ENCODE data around the gene TMEM170B. TPM values are rescaled to one million over a fixed set of nuclear protein-coding genes. Genes with fewer than 3 reads are reported as not detected.

Gene TMEM170B
- total RNA-seq, 2 donors from 2014 or later, result 0.69 TPM

DNA sequence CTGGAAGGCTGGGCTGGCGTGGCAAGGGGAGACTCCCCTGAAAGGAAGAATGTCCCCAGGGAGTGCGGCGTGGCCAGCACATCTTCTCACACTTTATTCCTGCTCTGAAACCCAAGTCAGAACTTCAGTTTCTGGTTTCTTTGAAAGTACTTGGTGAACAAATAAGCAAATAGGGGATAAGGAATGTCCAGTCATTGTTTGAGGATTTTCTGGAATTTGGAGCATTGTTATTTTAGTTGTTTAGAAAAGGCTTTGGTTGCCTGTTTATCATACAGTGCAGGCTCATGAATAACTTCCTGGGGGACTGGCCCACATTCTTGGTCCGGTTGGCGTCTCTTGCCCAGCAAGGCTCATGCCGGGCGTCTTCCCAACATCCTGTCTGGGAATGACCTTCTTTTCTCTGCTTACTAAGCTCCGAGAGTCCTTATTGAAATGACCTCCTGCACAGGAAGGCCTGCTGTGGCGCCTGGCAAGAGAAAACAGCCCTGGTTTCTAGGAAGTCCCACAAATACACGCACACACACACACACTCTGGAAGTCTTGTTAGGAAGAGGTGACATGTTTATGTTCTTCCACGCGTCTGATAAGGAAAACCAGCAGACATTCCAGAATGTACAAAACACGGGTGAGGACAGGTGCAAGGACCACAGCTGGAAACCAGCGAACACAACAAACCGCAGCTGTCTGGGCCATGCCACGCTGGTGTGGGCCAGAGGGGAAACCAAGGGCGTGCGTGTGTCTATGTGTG lies 71.9 kb downstream of the TMEM170B start:
- Mint-ChIP-seq H3K4me3 (no peak overlapping the region), H3K27me3 (peaks cover 22% of the 10 kb centered on the region), H3K4me1 (no peaks in the 10 kb centered on the region), H3K27ac (no peak overlapping the region), H3K9me3 (no peaks in the 10 kb centered on the region), H3K36me3 (ENCODE audit: low read depth) (no peaks in the 10 kb centered on the region)
- ATAC-seq (replicated peaks), result no peak

DNA sequence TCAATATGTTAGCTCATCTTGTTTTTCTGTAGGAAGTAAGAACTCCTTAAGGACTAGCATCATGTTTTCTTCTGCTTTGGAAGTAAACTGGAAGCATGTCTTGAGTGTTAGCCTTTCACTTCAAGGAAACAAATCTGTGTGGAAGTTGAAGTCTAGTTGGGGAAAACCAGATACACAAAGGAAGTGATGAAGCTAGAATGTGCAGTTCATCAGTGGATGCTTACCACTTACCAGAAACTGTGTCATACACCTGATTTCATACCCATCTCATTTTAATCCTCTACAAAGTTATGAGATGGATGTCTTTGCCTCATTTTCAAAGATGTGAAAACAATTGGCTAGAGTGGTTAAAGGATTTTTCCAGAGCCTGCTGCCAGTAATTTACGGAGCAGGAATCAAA lies 75.8 kb downstream of the TMEM170B start:
- no peak overlapping the region for H3K27ac Mint-ChIP-seq
- no peaks in the 10 kb centered on the region for H3K36me3 Mint-ChIP-seq (ENCODE audit: low read depth)
- no peak for ATAC-seq (replicated peaks)
- no peaks in the 10 kb centered on the region for H3K4me1 Mint-ChIP-seq
- H3K4me3 Mint-ChIP-seq, result no peak overlapping the region
- H3K9me3 Mint-ChIP-seq, result no peaks in the 10 kb centered on the region
- H3K27me3 Mint-ChIP-seq, result peaks cover 3% of the 10 kb centered on the region

DNA sequence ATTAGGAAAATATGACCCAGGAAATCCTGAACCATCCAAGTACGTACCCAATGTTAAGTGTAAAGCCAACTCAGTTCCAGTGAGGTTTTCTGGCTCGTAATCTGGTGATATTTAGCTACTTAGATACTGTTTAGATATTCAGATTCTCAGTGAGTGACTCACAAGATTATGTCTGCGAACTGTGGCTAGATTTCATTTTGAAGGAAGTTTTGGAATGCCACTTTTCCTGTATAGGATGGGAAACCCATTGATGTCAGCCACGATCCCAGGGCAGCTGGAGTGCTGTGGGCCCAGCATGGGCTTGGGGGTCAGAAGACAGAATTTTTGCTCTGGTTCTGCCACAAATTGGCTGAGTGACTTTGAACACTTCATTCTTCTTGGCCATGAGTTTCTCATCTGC lies 76.3 kb downstream of the TMEM170B start:
- Mint-ChIP-seq H3K36me3 (ENCODE audit: low read depth) (no peaks in the 10 kb centered on the region), H3K9me3 (no peaks in the 10 kb centered on the region), H3K4me3 (no peak overlapping the region), H3K4me1 (no peaks in the 10 kb centered on the region), H3K27ac (no peak overlapping the region), H3K27me3 (peaks cover 3% of the 10 kb centered on the region)
- ATAC-seq (replicated peaks), result no peak

DNA sequence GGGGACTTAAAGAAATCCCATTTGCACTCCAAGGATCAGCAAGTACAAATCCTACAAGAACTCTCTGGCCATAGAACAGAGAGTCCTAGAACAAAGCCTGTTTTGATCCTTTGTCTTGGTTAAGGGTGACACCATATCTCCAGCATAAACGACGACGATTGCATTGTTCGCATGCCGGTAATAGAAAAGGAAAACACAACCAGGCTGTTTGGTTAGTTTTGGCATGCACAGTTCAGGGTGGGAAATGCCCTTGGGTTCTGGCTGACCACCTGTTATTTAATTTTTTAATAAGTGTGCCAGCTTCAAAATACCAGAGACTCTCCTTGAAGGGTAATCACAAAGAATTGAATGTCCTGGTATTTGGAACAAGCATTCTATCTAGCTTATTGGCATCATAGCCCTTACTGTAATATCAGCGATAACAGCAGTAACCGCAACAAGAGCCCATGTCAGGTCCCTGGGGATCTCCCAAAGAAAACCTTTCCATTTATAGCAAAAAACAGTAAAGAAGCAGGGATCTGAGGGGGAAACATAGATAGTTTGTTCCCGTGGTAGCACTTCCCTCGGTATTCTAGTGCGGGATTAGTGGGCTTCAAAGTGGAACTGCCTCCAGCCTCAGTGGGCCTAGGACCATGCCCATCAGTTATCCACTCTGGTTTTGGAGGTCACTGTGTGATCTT lies 77.1 kb downstream of the TMEM170B start:
- no peak overlapping the region for H3K27ac Mint-ChIP-seq
- no peaks in the 10 kb centered on the region for H3K4me1 Mint-ChIP-seq
- peaks cover 1% of the 10 kb centered on the region for H3K27me3 Mint-ChIP-seq
- H3K9me3 Mint-ChIP-seq, result no peaks in the 10 kb centered on the region
- H3K4me3 Mint-ChIP-seq, result no peak overlapping the region
- no peak for ATAC-seq (replicated peaks)
- H3K36me3 Mint-ChIP-seq (ENCODE audit: low read depth), result no peaks in the 10 kb centered on the region

DNA sequence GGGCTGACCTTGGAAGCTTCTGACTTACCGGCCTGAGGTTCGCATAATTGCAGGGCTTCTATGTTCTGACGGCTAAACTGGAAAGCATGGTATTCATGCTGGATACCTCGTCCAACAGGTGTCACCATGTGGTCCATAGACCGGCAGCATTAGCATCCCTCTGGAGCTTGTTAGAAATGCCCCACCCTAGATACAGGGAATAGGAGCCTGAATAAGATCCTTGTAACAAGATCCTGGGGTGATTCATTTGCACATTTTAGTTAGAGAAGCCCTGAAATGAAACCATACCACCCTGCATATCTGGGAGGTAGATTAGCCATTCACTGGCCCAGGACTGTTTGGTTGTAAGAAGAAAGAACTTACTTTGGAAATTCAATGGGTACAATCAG lies 77.7 kb downstream of the TMEM170B start:
- no peak for ATAC-seq (replicated peaks)
- Mint-ChIP-seq H3K4me3 (no peak overlapping the region), H3K27ac (no peak overlapping the region), H3K9me3 (no peaks in the 10 kb centered on the region), H3K27me3 (no peaks in the 10 kb centered on the region), H3K4me1 (no peaks in the 10 kb centered on the region), H3K36me3 (ENCODE audit: low read depth) (no peaks in the 10 kb centered on the region)

DNA sequence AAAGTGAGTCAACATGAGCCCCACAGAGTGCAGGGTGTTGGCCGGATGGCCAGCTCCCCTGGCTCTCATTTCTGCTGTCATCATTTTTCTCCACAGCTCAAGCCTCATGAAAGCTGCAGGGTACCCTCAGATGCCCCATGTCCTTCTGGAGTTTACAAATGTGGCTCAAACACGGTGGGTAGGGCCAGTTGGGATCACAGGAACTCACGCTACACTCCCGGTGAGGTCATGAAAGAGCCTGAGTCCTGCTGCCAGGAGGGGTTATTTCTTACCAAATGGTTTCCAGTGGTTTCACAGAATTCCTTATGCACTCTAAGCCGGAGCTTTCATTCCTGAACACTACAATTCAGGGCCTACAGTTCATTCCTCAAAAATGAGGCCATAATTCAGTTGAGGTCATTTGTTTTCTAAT lies 78.7 kb downstream of the TMEM170B start:
- Mint-ChIP-seq H3K9me3 (no peaks in the 10 kb centered on the region), H3K4me3 (no peak overlapping the region), H3K27me3 (no peaks in the 10 kb centered on the region), H3K36me3 (ENCODE audit: low read depth) (no peaks in the 10 kb centered on the region), H3K27ac (no peak overlapping the region), H3K4me1 (no peaks in the 10 kb centered on the region)
- ATAC-seq (replicated peaks), result no peak

DNA sequence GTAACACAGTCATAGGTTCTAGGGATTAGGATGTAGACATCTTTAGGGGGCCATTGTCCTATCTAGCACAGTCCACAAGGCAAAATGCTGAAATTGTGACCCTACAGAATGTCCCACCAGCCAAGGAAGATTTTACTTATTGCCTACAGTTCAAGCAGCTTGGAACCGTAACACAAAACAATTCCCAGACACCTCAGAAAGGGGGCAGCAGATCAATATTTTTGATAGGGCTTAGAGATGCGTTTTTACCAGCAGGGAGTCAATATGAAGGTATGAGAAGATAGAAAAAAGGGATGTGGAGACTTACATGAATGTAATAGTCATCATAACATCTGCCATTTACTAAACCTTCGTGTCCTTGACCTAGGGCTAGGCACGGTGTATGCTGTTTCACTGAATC lies 81.0 kb downstream of the TMEM170B start:
- H3K9me3 Mint-ChIP-seq, result no peaks in the 10 kb centered on the region
- ATAC-seq (replicated peaks), result no peak
- no peaks in the 10 kb centered on the region for H3K4me1 Mint-ChIP-seq
- no peak overlapping the region for H3K27ac Mint-ChIP-seq
- no peaks in the 10 kb centered on the region for H3K36me3 Mint-ChIP-seq (ENCODE audit: low read depth)
- H3K27me3 Mint-ChIP-seq, result no peaks in the 10 kb centered on the region
- no peak overlapping the region for H3K4me3 Mint-ChIP-seq

DNA sequence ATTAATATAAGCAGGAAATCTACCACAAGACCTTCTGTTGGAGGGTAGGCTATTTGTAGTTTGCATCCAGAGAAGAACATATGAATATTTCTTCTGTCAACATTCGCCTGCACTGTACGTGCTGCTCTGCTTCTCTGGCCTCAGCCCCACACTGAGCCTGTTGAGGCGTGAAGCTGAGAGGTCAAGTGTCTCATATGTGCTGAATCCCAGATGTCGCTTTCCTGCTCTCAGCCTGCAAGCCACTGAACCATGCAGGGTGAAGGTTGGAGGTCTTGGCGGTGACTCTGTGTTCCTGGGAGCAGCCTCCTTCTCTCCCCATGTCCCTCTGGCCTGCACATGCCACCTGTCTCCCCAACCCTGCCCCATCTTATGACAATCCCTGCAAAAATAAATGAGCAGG lies 83.6 kb downstream of the TMEM170B start:
- ATAC-seq (replicated peaks), result no peak
- no peaks in the 10 kb centered on the region for H3K4me1 Mint-ChIP-seq
- no peaks in the 10 kb centered on the region for H3K36me3 Mint-ChIP-seq (ENCODE audit: low read depth)
- no peak overlapping the region for H3K27ac Mint-ChIP-seq
- H3K4me3 Mint-ChIP-seq, result no peak overlapping the region
- peaks cover 1% of the 10 kb centered on the region for H3K27me3 Mint-ChIP-seq
- no peaks in the 10 kb centered on the region for H3K9me3 Mint-ChIP-seq

DNA sequence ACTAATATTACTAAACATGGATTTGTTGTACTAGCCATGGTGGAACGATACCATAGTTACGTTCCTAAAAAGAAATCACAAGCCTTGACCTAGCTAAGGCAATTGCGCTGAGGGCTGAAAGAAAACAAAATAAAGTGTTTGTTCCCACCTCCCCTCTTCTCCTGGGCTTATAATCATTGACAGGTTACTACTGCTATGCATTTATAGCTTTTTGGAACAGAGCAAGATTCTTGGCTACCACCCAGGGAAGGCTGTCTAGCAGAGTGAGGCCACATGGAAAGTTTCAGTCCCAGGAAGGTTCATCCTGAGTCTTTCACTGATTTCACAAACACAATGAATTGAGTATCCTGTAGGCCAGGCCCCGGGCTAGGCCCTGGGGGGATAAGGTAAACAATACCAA lies 84.6 kb downstream of the TMEM170B start:
- Mint-ChIP-seq H3K4me3 (no peak overlapping the region), H3K36me3 (ENCODE audit: low read depth) (no peaks in the 10 kb centered on the region), H3K27me3 (peaks cover 4% of the 10 kb centered on the region), H3K9me3 (no peaks in the 10 kb centered on the region), H3K27ac (no peak overlapping the region), H3K4me1 (no peaks in the 10 kb centered on the region)
- ATAC-seq (replicated peaks), result no peak

DNA sequence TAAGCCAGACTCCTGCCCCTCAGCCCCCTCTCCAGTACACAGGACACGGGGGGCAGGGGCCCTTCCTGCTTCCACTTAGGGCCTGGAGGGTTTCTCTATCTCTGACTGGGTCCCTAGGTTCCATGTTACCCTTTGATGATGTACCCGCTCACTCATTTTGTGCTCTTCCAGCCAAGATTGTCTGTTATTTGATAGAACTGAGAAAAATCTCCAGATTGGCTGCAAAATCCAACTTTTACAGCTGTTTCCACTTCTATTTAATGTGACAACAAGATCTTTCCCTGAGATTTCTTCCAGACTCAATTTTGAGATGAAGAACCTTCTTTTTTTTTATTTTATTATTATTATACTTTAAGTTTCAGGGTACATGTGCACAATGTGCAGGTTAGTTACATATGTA lies 85.7 kb downstream of the TMEM170B start:
- no peak overlapping the region for H3K4me3 Mint-ChIP-seq
- no peaks in the 10 kb centered on the region for H3K36me3 Mint-ChIP-seq (ENCODE audit: low read depth)
- ATAC-seq (replicated peaks), result no peak
- H3K27ac Mint-ChIP-seq, result no peak overlapping the region
- no peaks in the 10 kb centered on the region for H3K4me1 Mint-ChIP-seq
- H3K9me3 Mint-ChIP-seq, result no peaks in the 10 kb centered on the region
- H3K27me3 Mint-ChIP-seq, result peaks cover 7% of the 10 kb centered on the region

DNA sequence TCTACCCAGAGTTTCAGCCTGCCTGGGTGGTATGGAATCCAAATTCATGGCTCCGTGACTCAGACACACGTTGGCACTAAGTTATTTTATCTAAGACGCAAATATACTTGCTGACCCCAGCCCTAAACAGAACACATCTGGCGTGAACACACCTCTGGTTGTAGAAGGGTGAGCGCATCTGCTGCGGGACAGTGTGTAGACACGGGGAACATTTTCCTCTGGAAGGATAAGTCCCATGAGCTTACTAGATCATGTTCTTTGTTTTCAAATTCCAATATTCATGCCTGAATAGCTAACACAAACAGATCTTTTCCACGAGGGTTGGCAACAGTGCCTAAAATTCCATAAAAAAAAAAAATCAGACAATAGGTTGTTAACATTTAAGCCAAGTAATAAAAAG lies 87.8 kb downstream of the TMEM170B start:
- ATAC-seq (replicated peaks), result no peak
- Mint-ChIP-seq H3K36me3 (ENCODE audit: low read depth) (no peaks in the 10 kb centered on the region), H3K4me3 (no peak overlapping the region), H3K9me3 (no peaks in the 10 kb centered on the region), H3K27me3 (peaks cover 13% of the 10 kb centered on the region), H3K27ac (no peak overlapping the region), H3K4me1 (no peaks in the 10 kb centered on the region)

DNA sequence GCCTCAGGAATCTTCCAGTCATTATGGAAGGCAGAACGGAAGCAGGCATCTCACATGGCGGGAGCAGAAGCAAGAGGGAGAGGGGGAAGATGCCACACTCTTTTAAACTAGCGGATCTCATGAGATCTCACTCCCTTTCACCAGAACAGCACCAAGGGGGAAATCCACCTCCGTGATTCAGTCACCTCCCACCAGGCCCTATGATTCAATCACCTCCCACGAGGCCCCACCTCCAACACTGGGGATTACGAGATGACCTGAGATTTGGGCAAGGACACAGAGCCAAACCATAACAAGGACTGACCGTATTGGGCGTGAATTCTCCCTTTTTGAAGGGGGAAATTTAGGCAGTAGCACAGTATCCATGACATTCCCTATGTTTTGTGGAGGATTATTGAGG lies 88.8 kb downstream of the TMEM170B start:
- Mint-ChIP-seq H3K9me3 (no peaks in the 10 kb centered on the region), H3K4me3 (no peak overlapping the region), H3K27ac (no peak overlapping the region), H3K36me3 (ENCODE audit: low read depth) (no peaks in the 10 kb centered on the region), H3K4me1 (no peaks in the 10 kb centered on the region), H3K27me3 (peaks cover 14% of the 10 kb centered on the region)
- ATAC-seq (replicated peaks), result no peak

DNA sequence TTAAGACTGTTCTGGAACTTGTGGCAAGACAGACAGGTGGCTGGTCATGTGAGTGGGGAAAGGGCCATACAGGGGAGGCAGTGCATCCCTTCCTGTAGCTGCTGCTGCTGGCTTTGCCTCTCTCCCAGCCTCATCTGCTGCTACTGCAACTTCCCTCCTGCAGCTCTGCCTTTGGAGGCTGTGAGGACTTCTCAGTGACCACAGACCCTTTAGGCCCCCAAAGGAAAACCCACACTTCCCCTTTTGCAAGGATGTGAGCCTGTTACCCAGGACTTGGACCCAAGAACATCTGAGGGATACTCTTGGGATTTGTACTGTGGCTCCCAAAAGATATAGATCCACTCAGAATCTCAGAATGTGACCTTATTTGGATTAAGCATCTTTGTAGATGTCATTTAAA lies 91.0 kb downstream of the TMEM170B start:
- Mint-ChIP-seq H3K27ac (no peak overlapping the region), H3K36me3 (ENCODE audit: low read depth) (no peaks in the 10 kb centered on the region), H3K9me3 (no peaks in the 10 kb centered on the region), H3K4me3 (no peak overlapping the region), H3K27me3 (peaks cover 14% of the 10 kb centered on the region), H3K4me1 (no peaks in the 10 kb centered on the region)
- no peak for ATAC-seq (replicated peaks)

DNA sequence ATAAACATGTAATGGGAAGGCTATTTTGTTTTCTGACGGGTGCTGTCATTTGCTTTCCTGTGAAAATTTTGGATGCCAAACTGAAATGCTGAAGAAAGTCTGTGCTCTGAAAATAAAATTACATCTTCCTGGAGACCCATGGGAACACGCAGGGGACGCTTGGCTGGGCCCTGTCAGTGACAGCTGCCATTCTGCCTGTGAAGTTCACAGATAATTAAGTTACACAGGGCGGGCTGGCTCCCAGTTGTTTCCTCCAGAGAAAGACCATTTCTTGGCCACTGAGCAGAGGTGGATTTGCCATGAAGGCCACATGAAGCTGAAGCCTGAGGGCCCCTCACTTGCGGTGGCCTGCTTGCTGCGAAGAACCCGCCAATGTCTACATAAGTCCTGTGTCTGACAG lies 93.5 kb downstream of the TMEM170B start:
- no peaks in the 10 kb centered on the region for H3K9me3 Mint-ChIP-seq
- no peak overlapping the region for H3K4me3 Mint-ChIP-seq
- H3K36me3 Mint-ChIP-seq (ENCODE audit: low read depth), result no peaks in the 10 kb centered on the region
- no peak overlapping the region for H3K27ac Mint-ChIP-seq
- H3K27me3 Mint-ChIP-seq, result peaks cover 14% of the 10 kb centered on the region
- ATAC-seq (replicated peaks), result no peak
- H3K4me1 Mint-ChIP-seq, result no peaks in the 10 kb centered on the region

DNA sequence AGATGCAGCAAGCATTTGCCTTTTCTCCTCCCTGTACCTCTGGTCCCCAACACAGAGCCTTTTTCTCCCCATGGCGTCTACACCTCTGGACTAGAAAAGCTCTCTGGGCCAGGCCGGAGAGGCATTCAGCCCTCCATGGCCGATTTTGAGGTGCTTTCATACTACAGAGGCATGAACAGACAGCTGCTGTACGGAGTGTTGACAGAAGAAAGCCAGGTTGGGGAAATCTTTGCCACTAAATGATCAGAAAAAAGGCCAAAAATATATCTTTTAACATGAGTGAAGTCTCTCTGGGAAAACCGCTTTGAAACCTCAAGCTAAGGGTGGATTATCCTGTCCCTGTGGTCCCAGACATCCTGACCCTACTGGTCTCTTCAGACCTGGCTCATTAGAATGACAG lies 94.0 kb downstream of the TMEM170B start:
- no peak overlapping the region for H3K4me3 Mint-ChIP-seq
- ATAC-seq (replicated peaks), result no peak
- no peaks in the 10 kb centered on the region for H3K36me3 Mint-ChIP-seq (ENCODE audit: low read depth)
- H3K27ac Mint-ChIP-seq, result no peak overlapping the region
- peaks cover 11% of the 10 kb centered on the region for H3K27me3 Mint-ChIP-seq
- H3K9me3 Mint-ChIP-seq, result no peaks in the 10 kb centered on the region
- no peaks in the 10 kb centered on the region for H3K4me1 Mint-ChIP-seq

All from activated T-helper 17 cell treated with anti-CD3 and anti-CD28 coated beads, Interleukin-2, amount 50 U/mL, for 72 hours (primary cell).